Measurements from ENCODE around the gene ADIPOR2. TPM values are rescaled to one million over a fixed set of nuclear protein-coding genes. Genes with fewer than 3 reads are reported as not detected.
A peak's percentile ranks its signal among the peaks of the same experiment; 100 is the strongest.

The ADIPOR2 gene
- total RNA-seq, 1 experiment from 2014 or later, result 45.3 TPM

DNA sequence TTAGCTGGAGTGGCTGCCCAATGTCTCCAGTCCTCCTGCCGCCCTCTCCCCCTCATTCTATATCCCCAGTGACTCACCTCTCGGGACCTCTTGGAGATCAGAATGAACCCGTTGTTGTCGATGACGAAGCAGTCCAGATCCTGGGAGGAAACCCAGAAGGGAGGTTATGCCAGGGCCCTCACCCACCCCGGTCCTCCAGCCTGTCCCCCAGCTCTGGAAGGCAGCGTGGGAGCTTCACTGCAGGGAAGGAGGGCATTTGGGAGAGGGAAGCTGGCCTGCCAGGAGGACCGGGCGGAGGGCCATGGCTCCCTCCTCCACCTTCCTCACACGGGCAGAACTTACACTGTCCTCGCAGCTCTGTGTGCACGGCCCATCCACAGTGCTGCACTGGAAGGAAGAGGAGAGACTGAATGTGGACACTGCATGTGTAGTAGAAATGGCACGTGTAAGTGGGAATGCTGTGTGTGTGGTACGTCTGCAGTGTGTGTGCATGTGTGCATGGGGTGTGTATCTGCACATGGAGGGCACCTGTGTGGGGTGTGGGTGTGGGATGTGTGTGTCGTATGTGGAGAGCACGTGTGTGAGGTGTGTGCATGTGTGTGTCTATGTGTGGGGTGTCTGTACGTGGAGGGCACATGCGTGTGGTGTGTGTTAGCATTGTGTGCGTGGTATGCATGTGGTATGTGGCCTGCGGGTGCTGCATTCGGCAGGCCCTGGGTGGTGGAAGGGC is 119.5 kb downstream of the ADIPOR2 start:
- no peak overlapping the region for H2BK120ac ChIP-seq (ENCODE audit: low read depth, low read length, poor library complexity, severe bottlenecking)
- H2AFZ ChIP-seq (ENCODE audit: low read length), result no peak overlapping the region
- Mint-ChIP-seq H3K4me1 (peaks cover 0 to 4% of the 10 kb centered on the region in 2 experiments; a peak in 1 of 4 replicates), H3K36me3 (ENCODE audit: insufficient read depth in 1 of 3, low read depth in 3 of 3) (no peaks in the 10 kb centered on the region), H3K9me3 (no peaks in the 10 kb centered on the region), H3K27me3 (ENCODE audit: low read depth) (peaks cover 6% of the 10 kb centered on the region), H3K27ac (peak overlapping the region in 1 of 3 experiments; percentile 21; a peak in 1 of 7 replicates), H3K4me3 (no peak overlapping the region)
- H3K9me3 ChIP-seq (ENCODE audit: control insufficient read depth, low read depth, low read length), result no peaks in the 10 kb centered on the region
- no peak overlapping the region for H2BK15ac ChIP-seq (ENCODE audit: low read depth, low read length)
- no peak overlapping the region for H2AK5ac ChIP-seq (ENCODE audit: insufficient read length, low read length)
- no peak overlapping the region for H2BK20ac ChIP-seq (ENCODE audit: low read depth, low read length, poor library complexity, severe bottlenecking)
- no peak overlapping the region for H3K9ac ChIP-seq (ENCODE audit: extremely low read depth, insufficient read length, low read length)
- H3K4ac ChIP-seq (ENCODE audit: low read depth, low read length), result no peak overlapping the region
- H3K18ac ChIP-seq (ENCODE audit: insufficient read length, low read depth, low read length), result no peak overlapping the region
- no peaks in the 10 kb centered on the region for H4K20me1 ChIP-seq (ENCODE audit: control insufficient read depth, insufficient read depth, insufficient read length)
- H2BK5ac ChIP-seq (ENCODE audit: insufficient read length, low read length), result no peak overlapping the region
- no peaks in the 10 kb centered on the region for H3K27me3 ChIP-seq (ENCODE audit: insufficient read depth, low read length)
- no peak overlapping the region for H4K91ac ChIP-seq (ENCODE audit: insufficient read length, low read depth, low read length)
- no peaks in the 10 kb centered on the region for H3K4me1 ChIP-seq (ENCODE audit: insufficient read depth, low read length)
- no peak for DNase-seq
- no peaks in the 10 kb centered on the region for H3K79me1 ChIP-seq (ENCODE audit: insufficient read depth, low read depth, low read length, poor library complexity, severe bottlenecking)
- no peak overlapping the region; the same call in 1 of the 2 replicates for H3K14ac ChIP-seq (ENCODE audit: insufficient read depth, low read length)
- H3K56ac ChIP-seq (ENCODE audit: insufficient read length, low read depth, low read length), result no peak overlapping the region
- no peaks in the 10 kb centered on the region for H3K23me2 ChIP-seq (ENCODE audit: insufficient read length, low read depth, low read length, poor library complexity, severe bottlenecking)
- H4K5ac ChIP-seq (ENCODE audit: insufficient read length, low read depth, low read length), result no peak overlapping the region
- no CpG with 5 or more reads among the region's 21 CpGs for WGBS (ENCODE audit: extremely low coverage, insufficient read length, low lambda C conversion rate)
- no peak overlapping the region for H3T11ph ChIP-seq (ENCODE audit: low read length)
- no peaks in the 10 kb centered on the region for H3K79me2 ChIP-seq (ENCODE audit: insufficient read depth, low read length)
- H2BK12ac ChIP-seq (ENCODE audit: insufficient read length, low read depth, low read length), result no peak overlapping the region
- no peak overlapping the region for H3K27ac ChIP-seq (ENCODE audit: insufficient read length, low read depth, low read length)
- TF ChIP-seq CTCF (conservative IDR thresholded peaks at IDR 0.05), result no peak
- H3K23ac ChIP-seq (ENCODE audit: insufficient read length, low read depth, low read length), result no peak overlapping the region
- no peak overlapping the region for H4K8ac ChIP-seq (replicated peaks; ENCODE audit: insufficient read length, low read depth, low read length)
- H3K4me2 ChIP-seq (ENCODE audit: insufficient read depth, insufficient read length, low read length), result no peak overlapping the region
